Endothelial cell of umbilical vein (primary cell): ENCODE measurements around the gene HOXA11. TPM values are rescaled to one million over a fixed set of nuclear protein-coding genes. Genes with fewer than 3 reads are reported as not detected.

Experiments used
- BruUV-seq: library from RNA; stranded (reverse); fragments of 400-500 nt; replicated peaks from 2 replicates; lab custom pipeline; 2021; lab: Mats Ljungman, UMichigan
- CTCF ChIA-PET: fragments of 300-600, 350-600 bp; sonication (Branson Sonifier 250); formaldehyde crosslinking; loops from one replicate; lab custom pipeline; 2021; ENCODE audit warnings: antibody characterized with exemption, inconsistent platforms; lab: Charles Lee
- POLR2A ChIA-PET: fragments of 300-600, 350-600 bp; sonication (Branson Sonifier 250); formaldehyde crosslinking; loops from one replicate; lab custom pipeline; 2021; ENCODE audit warnings: antibody characterized with exemption, inconsistent platforms; lab: Charles Lee
- DNase-seq: peaks from one replicate; pipeline ENCODE4 v3.0.0-alpha.2; 2011; ENCODE audit warnings: low read depth, low spot score
- FAIRE-seq: peaks from 2 replicates; lab custom pipeline; 2011; peaks lifted over from hg19 to GRCh38; lab: Jason Lieb, UNC
- H2AFZ ChIP-seq: 2 replicates; pipeline ENCODE4 v1.6.0; 2012; ENCODE audit warnings: low read depth, low read length, control low read depth, inconsistent platforms
- H3K27ac ChIP-seq: 2 replicates; pipeline ENCODE4 v1.5.1; 2011; ENCODE audit warnings: low read depth, mild to moderate bottlenecking, control low read depth, low read length, moderate library complexity; ENCODE audit not compliant: insufficient read depth
- H3K27me3 ChIP-seq, 2 experiments: 2 replicates each; pipeline versions ENCODE4 v1.6.0 to v1.6.1; 2011; ENCODE audit warnings: low read length in 2 of 2, mixed read lengths in 1 of 2; ENCODE audit not compliant: control insufficient read depth in 2 of 2, insufficient read depth in 2 of 2
- H3K36me3 ChIP-seq, 2 experiments: 2 replicates in 1 of 2; 3 replicates in 1 of 2; pipeline ENCODE4 v1.5.1; 2011; ENCODE audit warnings: low read length in 2 of 2, mild to moderate bottlenecking in 1 of 2, moderate library complexity in 1 of 2; ENCODE audit not compliant: control insufficient read depth in 2 of 2, insufficient read depth in 2 of 2; ENCODE audit errors: extremely low read depth in 1 of 2
- H3K4me1 ChIP-seq: 3 replicates; pipeline ENCODE4 v1.5.1; 2011; ENCODE audit warnings: mild to moderate bottlenecking, low read length; ENCODE audit not compliant: control insufficient read depth, insufficient read depth; ENCODE audit errors: extremely low read depth
- H3K4me2 ChIP-seq: 2 replicates; pipeline ENCODE4 v1.6.1; 2011; ENCODE audit warnings: low read length, control low read depth, mixed read lengths; ENCODE audit not compliant: insufficient read depth
- H3K4me3 ChIP-seq, 3 experiments: fragments of 200-600 bp in 1 of 3; sonication (generic), shearing (Covaris generic) in 1 of 3; replicated peaks in 1 of 3; 2 replicates each; pipeline ENCODE4 v1.5.1; 2011 to 2016; ENCODE audit warnings: control low read depth in 3 of 3, low read length in 3 of 3, mild to moderate bottlenecking in 2 of 3, inconsistent platforms in 1 of 3, low read depth in 1 of 3, moderate library complexity in 1 of 3; ENCODE audit not compliant: insufficient read depth in 1 of 3
- H3K79me2 ChIP-seq: 2 replicates; pipeline ENCODE4 v1.6.0; 2012; ENCODE audit warnings: low read length, inconsistent platforms; ENCODE audit not compliant: control insufficient read depth, insufficient read depth
- H3K9ac ChIP-seq: replicated peaks from 2 replicates; pipeline ENCODE3; 2011; ENCODE audit warnings: low read length, control low read depth; ENCODE audit not compliant: insufficient read depth; ENCODE audit errors: extremely low read depth
- H3K9me1 ChIP-seq: replicated peaks from 3 replicates; pipeline ENCODE4 v1.6.0; 2011; ENCODE audit warnings: mild to moderate bottlenecking, low read length; ENCODE audit not compliant: control insufficient read depth, insufficient read depth; ENCODE audit errors: extremely low read depth
- H3K9me3 ChIP-seq: replicated peaks from 2 replicates; pipeline ENCODE4 v1.5.1; 2012; ENCODE audit warnings: low read length, inconsistent platforms; ENCODE audit not compliant: control insufficient read depth, insufficient read depth
- H4K20me1 ChIP-seq: replicated peaks from 2 replicates; pipeline ENCODE3; 2011; ENCODE audit warnings: mild to moderate bottlenecking, low read length; ENCODE audit not compliant: control insufficient read depth, insufficient read depth; ENCODE audit errors: extremely low read depth
- EZH2 ChIP-seq: IDR thresholded peaks from 2 replicates; pipeline ENCODE4 v1.6.1; 2012; ENCODE audit warnings: borderline replicate concordance, low read depth, mild to moderate bottlenecking, moderate library complexity, low read length, inconsistent platforms; ENCODE audit not compliant: severe bottlenecking
- FOS ChIP-seq: IDR thresholded peaks from 2 replicates; pipeline ENCODE4 v1.6.1; 2011; ENCODE audit warnings: mild to moderate bottlenecking, low read length, moderate library complexity, borderline replicate concordance; ENCODE audit not compliant: insufficient read depth
- GATA2 ChIP-seq: IDR thresholded peaks from 2 replicates; pipeline ENCODE4 v1.7.0; 2011; ENCODE audit warnings: low read depth, mild to moderate bottlenecking, moderate library complexity, mixed read lengths, low read length; ENCODE audit not compliant: insufficient read length, insufficient read depth
- JUN ChIP-seq: IDR thresholded peaks from 2 replicates; pipeline ENCODE4 v1.6.1; 2011; ENCODE audit warnings: borderline replicate concordance, low read depth; ENCODE audit not compliant: insufficient read length, insufficient read depth
- MAX ChIP-seq: IDR thresholded peaks from 2 replicates; pipeline ENCODE4 v1.6.1; 2011; ENCODE audit not compliant: insufficient read depth, insufficient read length
- MYC ChIP-seq: IDR thresholded peaks from one replicate; pipeline ENCODE4 v1.6.1; 2011; ENCODE audit warnings: mild to moderate bottlenecking, low read depth, low read length
- POLR2A ChIP-seq: IDR thresholded peaks from 2 replicates; pipeline ENCODE4 v1.6.1; 2012; ENCODE audit warnings: low read depth, mild to moderate bottlenecking, control low read depth, low read length
- POLR2AphosphoS5 ChIP-seq: IDR thresholded peaks from 2 replicates; pipeline ENCODE4 v1.6.1; 2012; ENCODE audit warnings: low read depth, mild to moderate bottlenecking, control low read depth, low read length, moderate library complexity; ENCODE audit not compliant: insufficient read depth
- dilution Hi-C: fragments of 300-500 bp; cut with MboI; formaldehyde crosslinking; loops from one replicate; pipeline ENCODE4 v1.15.0; 2019; ENCODE audit warnings: low sequenced_read_pairs; ENCODE audit not compliant: extremely low pct_ligation_motif_present
- intact Hi-C: fragments of 100-400 bp; cut with micrococcal nuclease; formaldehyde crosslinking; loops from one replicate; pipeline ENCODE4 v1.10.0; 2022
- polyA plus RNA-seq, 4 experiments: library from polyadenylated mRNA; depleted of rRNA in 3 of 4; stranded (reverse) in 3 of 4; unstranded in 1 of 4; fragments of >200 nt; gene quantifications; 2 replicates each; pipeline versions ENCODE4 v1.2.1 to v1.2.3, GENCODE V29; 2011 to 2012; ENCODE audit warnings: missing spikeins in 1 of 4
- total RNA-seq: library from RNA; stranded (reverse); gene quantifications from 2 replicates; pipeline ENCODE4 v1.2.3, GENCODE V29; 2021
- TF ChIP-seq, protein P1 (sequence below), 2 donors: IDR thresholded peaks; 1 replicate in 1 of 2; 2 replicates in 1 of 2; pipeline ENCODE4 v1.5.1; 2011; ENCODE audit warnings: low read length in 2 of 2, mild to moderate bottlenecking in 2 of 2, moderate library complexity in 2 of 2, control low read depth in 1 of 2, inconsistent platforms in 1 of 2, low read depth in 1 of 2; ENCODE audit not compliant: insufficient read depth in 1 of 2; ENCODE audit errors: extremely low read depth in 1 of 2

The HOXA11 gene
- total and polyA plus RNA-seq, 2 donors (not counting 3 experiments of a cell fraction or from before 2014, with no cell fraction given), result 10.4 to 16.7 TPM

DNA sequence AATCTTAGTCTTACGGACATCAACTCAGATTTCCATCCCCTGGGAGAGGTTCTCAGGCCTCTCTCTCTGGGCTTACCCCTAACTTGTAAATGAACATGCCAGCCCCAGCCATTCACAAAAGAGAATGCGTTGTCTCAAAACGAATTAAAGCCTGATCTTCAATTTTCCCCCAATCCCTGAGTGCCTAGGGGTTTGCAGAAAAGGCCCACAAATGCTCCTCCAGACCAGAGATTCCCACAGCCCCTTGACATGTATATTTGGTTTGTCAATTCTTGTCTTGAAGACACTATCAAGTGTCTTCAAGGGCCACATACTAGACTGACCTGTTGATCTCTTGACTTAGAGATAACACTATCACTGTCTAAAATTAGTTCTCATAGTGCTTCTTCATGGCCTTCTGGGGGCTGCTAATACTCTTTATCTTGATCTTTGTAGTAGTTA, 26.8 kb upstream of the HOXA11 start:
- Histone ChIP-seq H3K36me3 (no peaks in the 10 kb centered on the region), H3K9me1 (no peaks in the 10 kb centered on the region), H3K27ac (no peak overlapping the region), H3K79me2 (no peaks in the 10 kb centered on the region), H3K27me3 (peaks cover 72 to 75% of the 10 kb centered on the region in 2 experiments), H3K4me2 (no peak overlapping the region), H3K9me3 (no peaks in the 10 kb centered on the region), H3K9ac (no peak overlapping the region), H4K20me1 (no peaks in the 10 kb centered on the region), H2AFZ (no peak overlapping the region), H3K4me3 (no peak overlapping the region), H3K4me1 (peaks cover 12% of the 10 kb centered on the region)
- BruUV-seq, result no TSS peak
- POLR2A ChIA-PET, result no interaction called here
- CTCF ChIA-PET, result interaction anchor here (0.7 to 2.7 kb wide), 15 partner anchors 9 to 885 kb away, joined by 3 to 30 read pairs (median 4); partner anchors contain the start of gene HOXA13
- dilution Hi-C loops, result no loop called here
- DNase-seq (no peak), FAIRE-seq (no peak)
- intact Hi-C loops, result loop anchor here (2.0 to 5.0 kb wide), 2 partner anchors 13 to 866 kb away; no protein-coding TSS in a partner anchor
- no peak for TF ChIP-seq MYC
- TF ChIP-seq, protein P1, sequence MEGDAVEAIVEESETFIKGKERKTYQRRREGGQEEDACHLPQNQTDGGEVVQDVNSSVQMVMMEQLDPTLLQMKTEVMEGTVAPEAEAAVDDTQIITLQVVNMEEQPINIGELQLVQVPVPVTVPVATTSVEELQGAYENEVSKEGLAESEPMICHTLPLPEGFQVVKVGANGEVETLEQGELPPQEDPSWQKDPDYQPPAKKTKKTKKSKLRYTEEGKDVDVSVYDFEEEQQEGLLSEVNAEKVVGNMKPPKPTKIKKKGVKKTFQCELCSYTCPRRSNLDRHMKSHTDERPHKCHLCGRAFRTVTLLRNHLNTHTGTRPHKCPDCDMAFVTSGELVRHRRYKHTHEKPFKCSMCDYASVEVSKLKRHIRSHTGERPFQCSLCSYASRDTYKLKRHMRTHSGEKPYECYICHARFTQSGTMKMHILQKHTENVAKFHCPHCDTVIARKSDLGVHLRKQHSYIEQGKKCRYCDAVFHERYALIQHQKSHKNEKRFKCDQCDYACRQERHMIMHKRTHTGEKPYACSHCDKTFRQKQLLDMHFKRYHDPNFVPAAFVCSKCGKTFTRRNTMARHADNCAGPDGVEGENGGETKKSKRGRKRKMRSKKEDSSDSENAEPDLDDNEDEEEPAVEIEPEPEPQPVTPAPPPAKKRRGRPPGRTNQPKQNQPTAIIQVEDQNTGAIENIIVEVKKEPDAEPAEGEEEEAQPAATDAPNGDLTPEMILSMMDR (IDR thresholded peaks at IDR 0.05; ENCODE audit: extremely low read depth in 1 of 2, insufficient read depth in 1 of 2, low read depth in 1 of 2, low read length in 2 of 2), result no peak
- no peak for TF ChIP-seq MAX
- no peak for TF ChIP-seq JUN
- no peak for TF ChIP-seq FOS
- no peak for TF ChIP-seq GATA2
- TF ChIP-seq POLR2A, result no peak
- TF ChIP-seq POLR2AphosphoS5, result no peak
- TF ChIP-seq EZH2, result no peak
